Fibroblast of lung (primary cell): Measurements from ENCODE around the gene TYRO3. TPM values are rescaled to one million over a fixed set of nuclear protein-coding genes. Genes with fewer than 3 reads are reported as not detected.

Source experiments
- DNase-seq, 2 donors: peaks; one replicate each; pipeline versions ENCODE4 v3.0.0 to v3.0.0-alpha.2; 2010; ENCODE audit warnings: low read depth in 2 of 2
- H2AFZ ChIP-seq: 2 replicates; pipeline ENCODE4 v1.5.1; 2012; ENCODE audit warnings: low read length, control low read depth, inconsistent platforms
- H3K27ac ChIP-seq: 2 replicates; pipeline ENCODE4 v1.5.1; 2011; ENCODE audit warnings: low read length, control low read depth; ENCODE audit not compliant: insufficient read depth
- H3K27me3 ChIP-seq: 2 replicates; pipeline ENCODE4 v1.5.1; 2011; ENCODE audit warnings: mild to moderate bottlenecking, low read length; ENCODE audit not compliant: control insufficient read depth, insufficient read depth
- H3K36me3 ChIP-seq: 2 replicates; pipeline ENCODE4 v1.5.1; 2011; ENCODE audit warnings: low read length; ENCODE audit not compliant: control insufficient read depth, insufficient read depth
- H3K4me1 ChIP-seq: 2 replicates; pipeline ENCODE4 v1.5.1; 2011; ENCODE audit warnings: low read length; ENCODE audit not compliant: control insufficient read depth, insufficient read depth; ENCODE audit errors: extremely low read depth
- H3K4me2 ChIP-seq: 2 replicates; pipeline ENCODE4 v1.5.1; 2011; ENCODE audit warnings: low read length, control low read depth; ENCODE audit not compliant: insufficient read depth; ENCODE audit errors: extremely low read depth
- H3K4me3 ChIP-seq, 4 experiments: fragments of 200-600 bp in 1 of 4; sonication (generic) in 1 of 4; replicated peaks in 1 of 4; 2 replicates each; pipeline ENCODE4 v1.5.1; 2011 to 2016; ENCODE audit warnings: low read length in 4 of 4, low read depth in 3 of 4, mild to moderate bottlenecking in 3 of 4, control low read depth in 2 of 4, inconsistent platforms in 1 of 4, mixed read lengths in 1 of 4; ENCODE audit not compliant: insufficient read depth in 1 of 4; ENCODE audit errors: control extremely low read depth in 1 of 4
- H3K79me2 ChIP-seq: 2 replicates; pipeline ENCODE4 v1.5.1; 2012; ENCODE audit warnings: mild to moderate bottlenecking, low read length, inconsistent platforms; ENCODE audit not compliant: control insufficient read depth, insufficient read depth
- H3K9ac ChIP-seq: 2 replicates; pipeline ENCODE4 v1.5.1; 2011; ENCODE audit warnings: mild to moderate bottlenecking, low read length, control low read depth; ENCODE audit not compliant: insufficient read depth
- H3K9me3 ChIP-seq: 2 replicates; pipeline ENCODE4 v1.5.1; 2012; ENCODE audit warnings: low read depth, low read length; ENCODE audit not compliant: control insufficient read depth, insufficient read depth
- H4K20me1 ChIP-seq: 2 replicates; pipeline ENCODE4 v1.5.1; 2011; ENCODE audit warnings: low read length; ENCODE audit not compliant: control insufficient read depth, insufficient read depth; ENCODE audit errors: extremely low read depth
- EZH2 ChIP-seq: IDR thresholded peaks from 2 replicates; pipeline ENCODE4 v1.5.1; 2012; ENCODE audit warnings: low read length, control low read depth, mild to moderate bottlenecking; ENCODE audit errors: missing control alignments
- polyA minus RNA-seq: library from RNA; depleted of rRNA, polyadenylated mRNA; stranded (reverse); fragments of >200 nt; gene quantifications from 2 replicates; pipeline ENCODE4 v1.2.3, GENCODE V29; 2011; ENCODE audit warnings: low replicate concordance
- polyA plus RNA-seq, 2 donors: library from polyadenylated mRNA; depleted of rRNA in 1 of 2; stranded (reverse) in 1 of 2; unstranded in 1 of 2; fragments of >200 nt; gene quantifications; 2 replicates each; pipeline ENCODE4 v1.2.1, GENCODE V29; 2011 to 2012; ENCODE audit warnings: missing spikeins in 1 of 2
- total RNA-seq: library from RNA; depleted of rRNA; stranded (reverse); fragments of >200 nt; gene quantifications from 2 replicates; pipeline ENCODE4 v1.2.1, GENCODE V29; 2014
- TF ChIP-seq, protein P1 (sequence below), 2 donors: IDR thresholded peaks in 1 of 2; conservative IDR thresholded peaks in 1 of 2; 1 replicate in 1 of 2; 2 replicates in 1 of 2; pipeline ENCODE4 v1.5.1; 2011 to 2012; ENCODE audit warnings: low read length in 2 of 2, control low read depth in 1 of 2, inconsistent platforms in 1 of 2, low read depth in 1 of 2, mild to moderate bottlenecking in 1 of 2

TYRO3 gene
- total RNA-seq: 9.8 and 14.9 TPM in 2 replicates
- 9.2 and 20.9 TPM in 2 replicates for polyA plus RNA-seq
- polyA plus RNA-seq (2012): 11.9 and 29.4 TPM in 2 replicates
- polyA minus RNA-seq: 23.6 and 112 TPM in 2 replicates

DNA sequence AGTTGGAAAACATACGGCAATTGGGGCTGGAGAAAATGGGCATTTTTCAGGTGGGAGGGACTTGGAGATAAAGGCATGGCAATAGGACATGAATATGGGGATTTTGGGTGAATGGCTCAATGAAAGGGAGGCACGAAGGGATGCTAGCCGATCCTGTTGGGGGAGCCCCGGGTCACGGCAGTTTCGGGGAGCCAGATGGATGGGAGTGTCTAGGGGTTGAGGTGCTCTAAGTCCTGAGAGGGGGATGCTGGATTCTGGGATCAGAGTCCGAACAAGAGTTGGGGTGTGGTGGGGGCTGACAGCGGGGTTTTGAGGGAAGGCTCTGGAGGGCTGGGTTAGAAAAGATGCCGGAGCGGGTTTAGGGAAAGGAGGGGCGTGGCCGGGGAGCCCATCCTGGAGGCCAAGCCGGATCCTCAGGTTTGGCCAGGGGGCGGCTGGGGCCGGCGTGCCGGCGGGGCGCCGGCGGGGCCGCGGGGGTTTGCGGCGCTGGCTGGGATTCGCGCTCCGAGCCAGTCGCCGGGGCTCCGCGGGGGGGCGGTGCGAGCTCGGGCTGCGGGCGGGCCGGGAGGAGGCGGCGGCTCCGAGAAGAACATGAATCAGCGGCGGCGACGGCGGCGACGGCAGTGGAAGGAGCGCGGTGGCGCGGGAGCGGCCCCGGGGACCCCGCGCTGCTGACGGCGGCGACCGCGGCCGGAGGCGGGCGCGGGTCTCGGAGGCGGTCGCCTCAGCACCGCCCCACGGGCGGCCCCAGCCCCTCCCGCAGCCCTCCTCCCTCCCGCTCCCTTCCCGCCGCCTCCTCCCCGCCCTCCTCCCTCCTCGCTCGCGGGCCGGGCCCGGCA is at the start of gene TYRO3:
TSS of gene TYRO3 (plus strand) at position 813 of the 839 bp plus-strand sequence. CDS start 46 bp downstream, outside the sequence.
- DNase-seq: peak; percentile 21 to 42
- Histone ChIP-seq H3K36me3 (no peaks in the 10 kb centered on the region), H2AFZ (peak within 1 kb of the TSS; percentile 61), H3K4me3 (peak within 1 kb of the TSS; percentile 57 to 76 (median 66)), H3K9ac (peak within 1 kb of the TSS; percentile 42), H4K20me1 (no peaks in the 10 kb centered on the region), H3K79me2 (no peaks in the 10 kb centered on the region), H3K4me2 (peak within 1 kb of the TSS; percentile 90), H3K27me3 (no peaks in the 10 kb centered on the region), H3K9me3 (no peaks in the 10 kb centered on the region), H3K4me1 (peaks cover 6% of the 10 kb centered on the region), H3K27ac (no peak within 1 kb of the TSS)
- TF ChIP-seq, protein P1, sequence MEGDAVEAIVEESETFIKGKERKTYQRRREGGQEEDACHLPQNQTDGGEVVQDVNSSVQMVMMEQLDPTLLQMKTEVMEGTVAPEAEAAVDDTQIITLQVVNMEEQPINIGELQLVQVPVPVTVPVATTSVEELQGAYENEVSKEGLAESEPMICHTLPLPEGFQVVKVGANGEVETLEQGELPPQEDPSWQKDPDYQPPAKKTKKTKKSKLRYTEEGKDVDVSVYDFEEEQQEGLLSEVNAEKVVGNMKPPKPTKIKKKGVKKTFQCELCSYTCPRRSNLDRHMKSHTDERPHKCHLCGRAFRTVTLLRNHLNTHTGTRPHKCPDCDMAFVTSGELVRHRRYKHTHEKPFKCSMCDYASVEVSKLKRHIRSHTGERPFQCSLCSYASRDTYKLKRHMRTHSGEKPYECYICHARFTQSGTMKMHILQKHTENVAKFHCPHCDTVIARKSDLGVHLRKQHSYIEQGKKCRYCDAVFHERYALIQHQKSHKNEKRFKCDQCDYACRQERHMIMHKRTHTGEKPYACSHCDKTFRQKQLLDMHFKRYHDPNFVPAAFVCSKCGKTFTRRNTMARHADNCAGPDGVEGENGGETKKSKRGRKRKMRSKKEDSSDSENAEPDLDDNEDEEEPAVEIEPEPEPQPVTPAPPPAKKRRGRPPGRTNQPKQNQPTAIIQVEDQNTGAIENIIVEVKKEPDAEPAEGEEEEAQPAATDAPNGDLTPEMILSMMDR (conservative IDR thresholded peaks at IDR 0.05 in 1 of 2, IDR thresholded peaks at IDR 0.05 in 1 of 2; ENCODE audit: low read depth in 1 of 2, low read length in 2 of 2): peak in 1 of 2 donors; percentile 8
- TF ChIP-seq EZH2: no peak

DNA sequence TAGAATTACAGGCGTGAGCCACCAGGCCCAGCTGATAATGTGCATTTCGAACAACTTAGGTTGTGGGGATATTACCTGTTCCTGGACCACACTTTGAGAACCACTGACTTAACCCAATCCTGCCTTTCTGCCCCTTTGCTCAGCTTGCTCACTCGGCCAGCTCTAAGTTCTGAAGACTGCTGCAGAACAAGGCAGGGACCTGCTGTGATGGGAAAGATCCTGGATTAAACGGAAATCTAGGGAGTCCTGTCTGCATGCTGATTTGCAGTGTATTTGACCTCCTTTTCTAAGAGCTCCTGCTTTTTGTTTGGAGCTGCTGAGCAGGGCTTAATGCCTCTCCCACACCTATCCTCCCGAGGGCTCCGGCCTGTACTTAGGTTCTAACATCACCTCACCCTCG is 48.3 kb upstream of the TYRO3 start:
- Histone ChIP-seq H3K4me3 (no peak overlapping the region), H3K79me2 (no peaks in the 10 kb centered on the region), H3K4me1 (peaks cover 2% of the 10 kb centered on the region), H3K27me3 (peaks cover 14% of the 10 kb centered on the region), H4K20me1 (no peaks in the 10 kb centered on the region), H2AFZ (no peak overlapping the region), H3K27ac (no peak overlapping the region), H3K9me3 (no peaks in the 10 kb centered on the region), H3K4me2 (no peak overlapping the region), H3K36me3 (no peaks in the 10 kb centered on the region), H3K9ac (no peak overlapping the region)
- no peak for DNase-seq
- no peak for TF ChIP-seq EZH2
- TF ChIP-seq, protein P1 (conservative IDR thresholded peaks at IDR 0.05 in 1 of 2, IDR thresholded peaks at IDR 0.05 in 1 of 2; ENCODE audit: low read depth in 1 of 2, low read length in 2 of 2): no peak

DNA sequence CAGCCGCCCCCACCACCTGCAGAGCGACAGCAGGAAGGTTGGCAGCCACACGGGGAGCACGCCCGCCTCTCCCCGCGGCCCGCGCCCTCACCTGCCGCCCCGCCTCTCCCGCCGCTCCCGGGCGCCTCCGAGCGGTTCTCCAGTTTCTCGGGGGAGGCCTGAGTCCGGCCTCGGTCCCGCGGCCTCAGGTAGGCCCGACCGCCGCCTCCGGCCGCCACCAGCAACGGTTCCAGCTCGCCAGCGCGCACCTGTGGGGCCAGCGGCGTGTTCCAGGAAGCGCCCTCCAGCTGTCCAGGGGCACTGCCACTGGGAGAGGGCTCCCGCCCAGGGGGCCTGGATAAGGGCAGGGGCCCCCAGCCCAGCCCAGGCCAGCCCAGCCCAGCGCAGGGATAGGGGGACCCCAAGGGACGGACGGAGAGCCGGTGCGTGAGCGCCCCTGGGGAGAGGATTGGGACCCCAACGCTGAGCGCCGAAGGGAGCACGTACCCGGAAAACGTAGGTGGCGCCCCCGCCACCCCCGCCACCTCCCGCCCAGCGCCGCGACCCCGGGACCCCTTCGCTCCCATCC is 47.6 kb upstream of the TYRO3 start:
- H3K4me2 ChIP-seq: no peak overlapping the region
- DNase-seq: no peak
- peaks cover 14% of the 10 kb centered on the region for H3K27me3 ChIP-seq
- H4K20me1 ChIP-seq: no peaks in the 10 kb centered on the region
- H3K79me2 ChIP-seq: no peaks in the 10 kb centered on the region
- H3K9me3 ChIP-seq: no peaks in the 10 kb centered on the region
- no peak overlapping the region for H3K4me3 ChIP-seq
- H3K36me3 ChIP-seq: no peaks in the 10 kb centered on the region
- H3K4me1 ChIP-seq: peaks cover 2% of the 10 kb centered on the region
- no peak overlapping the region for H2AFZ ChIP-seq
- H3K27ac ChIP-seq: no peak overlapping the region
- TF ChIP-seq, protein P1 (conservative IDR thresholded peaks at IDR 0.05 in 1 of 2, IDR thresholded peaks at IDR 0.05 in 1 of 2; ENCODE audit: low read depth in 1 of 2, low read length in 2 of 2): no peak
- no peak for TF ChIP-seq EZH2
- no peak overlapping the region for H3K9ac ChIP-seq
